ES-I3 (cell line): ENCODE measurements around the gene PIK3AP1.
"Not testable (repeated sequence)": the region's sequence is repeated elsewhere in the genome, so short reads cannot be mapped to it uniquely, and the experiment has no call there.

Source experiments
- H3K36me3 ChIP-seq: 2 replicates; pipeline ENCODE4 v1.6.1; 2013; ENCODE audit warnings: mild to moderate bottlenecking, low read length, control low read depth, moderate library complexity; ENCODE audit not compliant: insufficient read depth
- H3K4me1 ChIP-seq: 2 replicates; pipeline ENCODE4 v1.6.1; 2013; ENCODE audit warnings: mild to moderate bottlenecking, control low read depth, low read length; ENCODE audit not compliant: insufficient read depth
- H3K9ac ChIP-seq: 2 replicates; pipeline ENCODE4 v1.6.1; 2013; ENCODE audit warnings: low read depth, mild to moderate bottlenecking, low read length, moderate library complexity
- H3K9me3 ChIP-seq: 2 replicates; pipeline ENCODE4 v1.6.1; 2013; ENCODE audit warnings: mild to moderate bottlenecking, low read length, moderate library complexity; ENCODE audit not compliant: control insufficient read depth, insufficient read depth

Gene PIK3AP1

GRCh38 chr10:96681524-96681923, 38.8 kb downstream of the PIK3AP1 start:
- no peak overlapping the region for H3K9ac ChIP-seq
- H3K9me3 ChIP-seq = no peaks in the 10 kb centered on the region
- H3K4me1 ChIP-seq = peaks cover 4% of the 10 kb centered on the region; the same call in 1 of the 2 replicates
- no peaks in the 10 kb centered on the region for H3K36me3 ChIP-seq

DNA sequence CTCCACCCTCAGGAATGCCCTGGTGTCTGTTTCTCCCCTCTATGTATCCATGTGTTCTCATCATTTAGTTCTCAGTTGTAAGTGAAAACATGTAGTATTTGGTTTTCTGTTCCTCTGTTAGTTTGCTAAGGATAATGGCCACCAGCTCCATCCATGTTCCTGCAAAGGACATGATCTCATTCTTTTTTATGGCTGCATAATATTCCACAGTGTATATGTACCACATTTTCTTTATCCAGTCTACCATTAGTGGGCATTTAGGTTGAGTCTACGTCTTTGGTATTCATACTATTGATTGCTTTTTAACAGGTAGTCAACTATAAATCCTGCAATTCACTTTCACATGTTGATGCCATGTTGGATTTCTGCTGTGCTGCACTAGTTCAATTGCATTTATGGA, 39.9 kb downstream of the PIK3AP1 start:
- H3K36me3 ChIP-seq, H3K4me1 ChIP-seq: not testable (repeated sequence)

DNA sequence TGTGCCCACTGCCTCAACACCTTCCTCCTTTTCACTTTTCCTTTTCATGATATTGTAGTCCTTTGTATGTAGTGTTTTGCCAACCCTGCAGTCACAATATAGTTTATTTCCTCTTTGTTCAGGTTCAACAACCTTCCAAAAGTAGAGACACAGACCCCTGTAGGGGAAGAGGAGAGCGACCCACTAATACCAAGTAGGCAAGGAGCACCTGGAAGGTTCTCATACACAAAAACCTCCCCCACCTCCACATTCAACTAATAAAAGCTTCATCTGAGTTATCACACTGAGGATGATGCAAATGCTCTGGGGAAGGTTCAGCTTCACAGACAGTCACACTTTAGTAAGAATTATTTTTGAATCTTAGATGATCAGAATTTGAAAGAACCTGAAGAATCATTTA, 41.6 kb downstream of the PIK3AP1 start:
- Histone ChIP-seq H3K36me3 (no peaks in the 10 kb centered on the region), H3K9ac (no peak overlapping the region), H3K9me3 (no peaks in the 10 kb centered on the region), H3K4me1 (peaks cover 13% of the 10 kb centered on the region)

More for the DNA sequence above, 39.9 kb downstream of the PIK3AP1 start:
- not testable (repeated sequence) for H3K9me3 ChIP-seq, H3K9ac ChIP-seq

DNA sequence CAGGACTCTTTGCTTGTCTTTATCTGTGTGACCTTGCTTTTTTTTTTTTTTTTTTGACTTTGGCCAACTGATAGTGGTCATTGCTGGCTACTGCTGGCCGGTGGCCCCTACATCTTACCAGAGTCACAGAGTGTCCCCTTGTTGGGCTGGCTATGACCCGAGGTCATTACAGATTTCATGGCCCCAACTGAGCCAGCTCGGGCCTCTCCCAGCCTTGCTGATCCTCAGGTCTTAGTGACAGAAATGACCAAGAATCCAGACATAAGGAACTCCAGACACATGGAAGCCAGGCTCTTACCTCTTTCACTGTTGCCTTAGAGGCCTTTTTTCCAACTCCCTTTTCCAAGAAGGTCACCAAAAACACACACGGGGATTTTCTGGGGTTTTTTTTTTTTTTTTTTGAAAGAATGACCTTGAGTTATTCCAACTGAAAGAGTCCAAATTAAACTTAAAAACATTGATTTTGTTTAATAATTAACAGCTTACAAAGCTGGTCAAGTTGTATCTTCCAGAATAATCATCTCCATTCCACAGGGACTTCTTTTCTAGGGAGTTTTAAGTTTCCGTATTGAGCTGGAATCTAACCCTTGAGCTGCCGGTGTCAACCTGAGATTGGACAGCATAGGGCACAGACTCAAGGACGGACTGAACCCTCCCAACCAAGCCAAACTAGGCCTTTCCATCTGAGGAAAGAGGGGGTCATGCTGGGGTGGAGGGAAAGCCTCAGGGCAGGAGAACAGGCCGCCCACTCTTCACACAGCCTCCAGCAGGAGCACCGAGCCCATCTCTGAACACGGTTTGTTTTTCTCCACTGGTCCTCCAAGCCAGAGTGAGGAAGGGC, 43.8 kb downstream of the PIK3AP1 start:
- Histone ChIP-seq H3K9ac (no peak overlapping the region), H3K36me3 (no peaks in the 10 kb centered on the region), H3K4me1 (peaks cover 13% of the 10 kb centered on the region), H3K9me3 (no peaks in the 10 kb centered on the region)

DNA sequence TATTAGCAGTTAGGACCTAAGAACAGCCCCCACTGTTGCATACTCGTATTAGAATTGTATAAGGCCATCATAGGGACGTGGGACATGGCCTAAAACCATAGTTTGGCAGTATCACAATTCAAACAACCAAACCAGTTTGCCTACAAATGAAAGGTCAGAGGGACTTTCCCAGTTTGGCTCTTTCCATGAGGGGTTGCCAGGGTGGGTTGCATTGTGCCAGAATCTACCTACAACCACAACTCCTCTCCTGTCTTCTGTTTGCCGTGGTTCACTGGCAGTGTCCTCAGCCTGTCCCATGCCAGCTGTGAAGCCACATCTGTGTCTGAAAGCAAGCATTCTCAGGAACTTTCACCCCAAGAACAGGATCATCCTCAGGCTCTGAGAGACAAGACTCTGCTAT, 44.5 kb downstream of the PIK3AP1 start:
- Histone ChIP-seq H3K9me3 (no peaks in the 10 kb centered on the region), H3K36me3 (no peaks in the 10 kb centered on the region), H3K9ac (no peak overlapping the region), H3K4me1 (peaks cover 17% of the 10 kb centered on the region)

GRCh38 chr10:96673318-96674099, 46.8 kb downstream of the PIK3AP1 start:
- H3K4me1 ChIP-seq = peaks cover 18% of the 10 kb centered on the region
- H3K9ac ChIP-seq = no peak overlapping the region
- no peaks in the 10 kb centered on the region for H3K9me3 ChIP-seq

GRCh38 chr10:96672481-96673175, 47.7 kb downstream of the PIK3AP1 start:
- peaks cover 18% of the 10 kb centered on the region for H3K4me1 ChIP-seq

More at GRCh38 chr10:96673318-96674099, 46.8 kb downstream of the PIK3AP1 start:
- no peaks in the 10 kb centered on the region for H3K36me3 ChIP-seq

GRCh38 chr10:96671211-96671890, 49.0 kb downstream of the PIK3AP1 start:
- H3K36me3 ChIP-seq = no peaks in the 10 kb centered on the region
- peaks cover 18% of the 10 kb centered on the region for H3K4me1 ChIP-seq
- H3K9ac ChIP-seq = no peak overlapping the region
- no peaks in the 10 kb centered on the region for H3K9me3 ChIP-seq

More at GRCh38 chr10:96672481-96673175, 47.7 kb downstream of the PIK3AP1 start:
- Histone ChIP-seq H3K9me3 (no peaks in the 10 kb centered on the region), H3K36me3 (no peaks in the 10 kb centered on the region), H3K9ac (no peak overlapping the region)

- H3K9me3 ChIP-seq = no peaks in the 10 kb centered on the region
- H3K4me1 ChIP-seq = peaks cover 18% of the 10 kb centered on the region
- H3K36me3 ChIP-seq = no peaks in the 10 kb centered on the region
- no peak overlapping the region for H3K9ac ChIP-seq
Measured at GRCh38 chr10:96670786-96671185, 49.5 kb downstream of the PIK3AP1 start.

- no peaks in the 10 kb centered on the region for H3K9me3 ChIP-seq
- no peak overlapping the region for H3K9ac ChIP-seq
- 0 out of 2 replicates have a peak, but pooled peaks cover 5% of the 10 kb centered on the region for H3K4me1 ChIP-seq
- no peaks in the 10 kb centered on the region for H3K36me3 ChIP-seq
Measured at GRCh38 chr10:96667401-96667800, 52.9 kb downstream of the PIK3AP1 start.

GRCh38 chr10:96666741-96667140, 53.6 kb downstream of the PIK3AP1 start:
- 0 out of 2 replicates have a peak, but pooled peaks cover 5% of the 10 kb centered on the region for H3K4me1 ChIP-seq
- H3K9ac ChIP-seq = no peak overlapping the region
- no peaks in the 10 kb centered on the region for H3K9me3 ChIP-seq
- H3K36me3 ChIP-seq = no peaks in the 10 kb centered on the region

GRCh38 chr10:96665306-96665705, 55.0 kb downstream of the PIK3AP1 start:
- Histone ChIP-seq H3K4me1 (no peaks in the 10 kb centered on the region), H3K36me3 (no peaks in the 10 kb centered on the region), H3K9me3 (no peaks in the 10 kb centered on the region), H3K9ac (no peak overlapping the region)

- no peak overlapping the region for H3K9ac ChIP-seq
- H3K36me3 ChIP-seq = no peaks in the 10 kb centered on the region
- no peaks in the 10 kb centered on the region for H3K4me1 ChIP-seq
- H3K9me3 ChIP-seq = no peaks in the 10 kb centered on the region
Measured at GRCh38 chr10:96664563-96664962, 55.8 kb downstream of the PIK3AP1 start.

- Histone ChIP-seq H3K9me3 (no peaks in the 10 kb centered on the region), H3K4me1 (no peaks in the 10 kb centered on the region), H3K9ac (no peak overlapping the region), H3K36me3 (no peaks in the 10 kb centered on the region)
Measured at GRCh38 chr10:96663797-96664196, 56.5 kb downstream of the PIK3AP1 start.
